OCI-LY7 (cell line): Measurements from ENCODE around the gene PIAS4. TPM values are rescaled to one million over a fixed set of nuclear protein-coding genes. Genes with fewer than 3 reads are reported as not detected.

Source experiments
- BruUV-seq: library from RNA; stranded (reverse); fragments of 400-500 nt; replicated peaks from 2 replicates; lab custom pipeline; 2021; lab: Mats Ljungman, UMichigan
- CTCF ChIA-PET: fragments of 300-600 bp; sonication (Branson Sonifier 250); formaldehyde crosslinking; loops from one replicate; lab custom pipeline; 2022; ENCODE audit warnings: antibody characterized with exemption; ENCODE audit not compliant: unreplicated experiment; lab: Charles Lee
- POLR2A ChIA-PET: fragments of 300-600 bp; sonication (Branson Sonifier 250); formaldehyde crosslinking; loops from one replicate; lab custom pipeline; 2022; ENCODE audit warnings: antibody characterized with exemption; lab: Charles Lee
- DNase-seq: peaks from one replicate; pipeline ENCODE4 v3.0.0-alpha.2; 2015; ENCODE audit warnings: low spot score
- H2AFZ ChIP-seq: fragments of 200-600 bp; sonication (generic), shearing (Covaris generic); 2 replicates; pipeline ENCODE4 v1.6.1; 2014; ENCODE audit warnings: mild to moderate bottlenecking, antibody characterized with exemption, low read length, moderate library complexity
- H3K27ac ChIP-seq: fragments of 200-600 bp; sonication (generic); 2 replicates; pipeline ENCODE4 v1.5.1; 2014; ENCODE audit warnings: mixed run types, low read depth, mild to moderate bottlenecking, moderate library complexity, low read length, inconsistent platforms; ENCODE audit not compliant: poor library complexity, severe bottlenecking
- H3K36me3 ChIP-seq: fragments of 200-600 bp; sonication (generic); 2 replicates; pipeline ENCODE4 v1.6.1; 2014; ENCODE audit warnings: mild to moderate bottlenecking, antibody characterized with exemption, low read length, moderate library complexity, mixed read lengths; ENCODE audit not compliant: insufficient read depth
- H3K4me1 ChIP-seq: fragments of 200-600 bp; sonication (generic); 2 replicates; pipeline ENCODE4 v1.5.1; 2014; ENCODE audit warnings: mild to moderate bottlenecking, low read length; ENCODE audit not compliant: insufficient read depth, poor library complexity, severe bottlenecking
- H3K4me2 ChIP-seq: fragments of 200-600 bp; sonication (generic); 2 replicates; pipeline ENCODE4 v1.6.1; 2014; ENCODE audit warnings: mild to moderate bottlenecking, low read length
- H3K4me3 ChIP-seq: fragments of 200-600 bp; sonication (generic); 2 replicates; pipeline ENCODE4 v1.5.1; 2014; ENCODE audit warnings: mild to moderate bottlenecking, low read depth, low read length; ENCODE audit not compliant: poor library complexity, severe bottlenecking
- H3K79me2 ChIP-seq: fragments of 200-600 bp; sonication (generic); 2 replicates; pipeline ENCODE4 v1.6.1; 2016; ENCODE audit warnings: low read depth, mild to moderate bottlenecking, low read length, moderate library complexity, mixed read lengths; ENCODE audit not compliant: insufficient read depth
- H3K9me2 ChIP-seq: fragments of 200-600 bp; sonication (generic); 2 replicates; pipeline ENCODE4 v1.6.1; 2016; ENCODE audit warnings: mild to moderate bottlenecking, low read length, mixed read lengths; ENCODE audit not compliant: insufficient read depth
- H3K9me3 ChIP-seq: fragments of 200-600 bp; sonication (generic); 2 replicates; pipeline ENCODE4 v1.6.1; 2014; ENCODE audit warnings: mild to moderate bottlenecking, mixed run types, low read length, mixed read lengths
- H4K20me1 ChIP-seq: fragments of 200-600 bp; sonication (generic); 2 replicates; pipeline ENCODE4 v1.6.1; 2014; ENCODE audit warnings: mild to moderate bottlenecking, antibody characterized with exemption, low read length, moderate library complexity, mixed read lengths; ENCODE audit not compliant: insufficient read depth
- CTCF ChIP-seq: fragments of 200-600 bp; sonication (generic); conservative IDR thresholded peaks from 2 replicates; pipeline ENCODE4 v1.5.1; 2014; ENCODE audit warnings: mild to moderate bottlenecking, antibody characterized with exemption, low read length, moderate library complexity, mixed read lengths
- EZH2phosphoT487 ChIP-seq: fragments of 200-600 bp; sonication (generic); IDR thresholded peaks from 2 replicates; pipeline ENCODE4 v1.6.1; 2018; ENCODE audit warnings: low read depth, borderline replicate concordance, mild to moderate bottlenecking, mixed run types, antibody characterized with exemption, low read length, moderate library complexity, mixed read lengths
- intact Hi-C: fragments of 100-400 bp; cut with micrococcal nuclease; formaldehyde crosslinking; loops from one replicate; pipeline ENCODE4 v1.10.0; 2022; ENCODE audit not compliant: unreplicated experiment
- total RNA-seq, 2 experiments: library from RNA; depleted of rRNA in 1 of 2; stranded (reverse); fragments of >200 nt in 1 of 2; shearing (Covaris generic) in 1 of 2; gene quantifications; 2 replicates each; pipeline ENCODE4 v1.2.3, GENCODE V29; 2014 to 2022

PIAS4 gene
- total RNA-seq, 2 experiments from 2014 or later = 25.3 to 35.0 TPM

- Histone ChIP-seq H4K20me1 (no peaks in the 10 kb centered on the region), H3K4me1 (peaks cover 28% of the 10 kb centered on the region), H3K27ac (no peak overlapping the region), H3K4me3 (no peak overlapping the region), H3K9me3 (no peaks in the 10 kb centered on the region), H3K9me2 (no peaks in the 10 kb centered on the region), H2AFZ (no peak overlapping the region), H3K79me2 (no peaks in the 10 kb centered on the region), H3K36me3 (no peaks in the 10 kb centered on the region), H3K4me2 (no peak overlapping the region)
- ChIA-PET CTCF (no interaction called here), POLR2A (no interaction called here)
- BruUV-seq = no TSS peak
- TF ChIP-seq EZH2phosphoT487 (no peak), CTCF (no peak)
- no peak for DNase-seq
- intact Hi-C loops = no loop called here
These were observed 72.9 kb downstream of the PIAS4 start for GRCh38 chr19:4080473-4080872.

GRCh38 chr19:4081441-4082129 is 74.0 kb downstream of the PIAS4 start:
- no peak overlapping the region for H3K27ac ChIP-seq
- no peaks in the 10 kb centered on the region for H3K36me3 ChIP-seq
- TF ChIP-seq CTCF (no peak), EZH2phosphoT487 (no peak)
- no peak for DNase-seq
- H3K4me3 ChIP-seq = no peak overlapping the region
- H4K20me1 ChIP-seq = no peaks in the 10 kb centered on the region
- no peaks in the 10 kb centered on the region for H3K9me3 ChIP-seq
- CTCF ChIA-PET = no interaction called here
- H2AFZ ChIP-seq = no peak overlapping the region
- intact Hi-C loops = no loop called here
- POLR2A ChIA-PET = interaction anchor here (0.9 kb wide), 1 partner anchor 93 kb away, joined by 3 read pairs; no protein-coding TSS in a partner anchor
- no TSS peak for BruUV-seq
- no peaks in the 10 kb centered on the region for H3K9me2 ChIP-seq
- no peaks in the 10 kb centered on the region for H3K79me2 ChIP-seq
- H3K4me2 ChIP-seq = no peak overlapping the region
- peaks cover 28% of the 10 kb centered on the region for H3K4me1 ChIP-seq

GRCh38 chr19:4082172-4082571 is 74.6 kb downstream of the PIAS4 start:
- BruUV-seq = no TSS peak
- no peak overlapping the region for H3K4me2 ChIP-seq
- H2AFZ ChIP-seq = no peak overlapping the region

More at GRCh38 chr19:4082172-4082571, 74.6 kb downstream of the PIAS4 start:
- no peak for DNase-seq
- ChIA-PET CTCF (no interaction called here), POLR2A (no interaction called here)
- Histone ChIP-seq H3K9me3 (no peaks in the 10 kb centered on the region), H4K20me1 (no peaks in the 10 kb centered on the region), H3K9me2 (no peaks in the 10 kb centered on the region), H3K4me1 (peaks cover 26% of the 10 kb centered on the region), H3K36me3 (no peaks in the 10 kb centered on the region), H3K79me2 (no peaks in the 10 kb centered on the region), H3K4me3 (no peak overlapping the region), H3K27ac (no peak overlapping the region)
- intact Hi-C loops = no loop called here
- TF ChIP-seq EZH2phosphoT487 (no peak), CTCF (no peak)
